Subcutaneous adipose tissue (tissue), 4 donors: ENCODE results near the gene B3GNT3. TPM values are rescaled to one million over a fixed set of nuclear protein-coding genes. Genes with fewer than 3 reads are reported as not detected.

Source experiments
- total RNA-seq, 4 donors: library from RNA; depleted of rRNA; stranded (reverse); fragments of >200 nt; gene quantifications; one replicate each; pipeline ENCODE4 v1.1.0, GENCODE V29; 2016
- TF ChIP-seq, protein P1 (sequence below): fragments of 450-650 bp; IDR thresholded peaks from one replicate; pipeline ENCODE4 v1.5.1; 2016; ENCODE audit warnings: low read depth, mild to moderate bottlenecking, control low read depth, antibody characterized with exemption, moderate library complexity

Gene B3GNT3
- total RNA-seq, 4 donors from 2014 or later: 1.1 TPM; not detected in 3

DNA sequence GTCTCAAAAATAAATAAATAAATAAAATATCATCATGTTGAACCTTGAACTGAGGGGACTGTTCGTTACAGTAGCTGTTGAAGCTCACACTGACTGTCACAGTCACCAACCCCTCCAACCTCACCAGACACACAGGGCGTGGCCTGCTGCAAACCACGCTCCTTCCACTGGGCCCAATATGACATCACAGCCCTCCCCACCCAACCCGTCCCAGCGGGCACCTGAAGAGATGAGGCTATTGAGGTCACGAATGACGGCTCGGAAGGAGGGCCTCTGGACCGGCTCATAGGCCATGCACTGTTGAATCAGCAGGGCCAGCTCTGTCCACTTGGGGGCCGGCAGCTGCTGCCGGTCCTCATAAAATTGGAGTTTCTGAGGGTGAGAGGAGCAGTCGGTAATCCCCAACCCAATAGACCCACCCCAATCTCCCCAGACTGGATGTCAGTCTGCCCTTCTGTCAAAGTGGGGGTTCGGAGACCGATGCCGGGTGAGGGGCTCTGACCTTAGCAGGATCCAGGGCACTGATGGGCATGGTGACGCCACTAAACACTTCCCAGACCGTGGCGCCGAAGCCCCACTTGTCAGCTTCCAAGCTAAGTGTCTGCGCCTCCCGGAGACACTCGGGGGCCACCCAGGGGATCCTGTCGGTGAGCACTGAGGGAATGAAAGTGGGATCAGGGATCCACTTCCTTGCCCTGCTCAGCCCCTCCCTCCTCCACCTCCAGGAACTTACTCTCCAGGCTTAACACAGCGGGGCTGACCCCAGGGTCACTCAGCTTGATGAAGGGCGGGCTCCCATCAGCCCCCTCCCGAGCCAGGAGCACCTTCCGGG, 39.6 kb downstream of the B3GNT3 start:
- TF ChIP-seq, protein P1, sequence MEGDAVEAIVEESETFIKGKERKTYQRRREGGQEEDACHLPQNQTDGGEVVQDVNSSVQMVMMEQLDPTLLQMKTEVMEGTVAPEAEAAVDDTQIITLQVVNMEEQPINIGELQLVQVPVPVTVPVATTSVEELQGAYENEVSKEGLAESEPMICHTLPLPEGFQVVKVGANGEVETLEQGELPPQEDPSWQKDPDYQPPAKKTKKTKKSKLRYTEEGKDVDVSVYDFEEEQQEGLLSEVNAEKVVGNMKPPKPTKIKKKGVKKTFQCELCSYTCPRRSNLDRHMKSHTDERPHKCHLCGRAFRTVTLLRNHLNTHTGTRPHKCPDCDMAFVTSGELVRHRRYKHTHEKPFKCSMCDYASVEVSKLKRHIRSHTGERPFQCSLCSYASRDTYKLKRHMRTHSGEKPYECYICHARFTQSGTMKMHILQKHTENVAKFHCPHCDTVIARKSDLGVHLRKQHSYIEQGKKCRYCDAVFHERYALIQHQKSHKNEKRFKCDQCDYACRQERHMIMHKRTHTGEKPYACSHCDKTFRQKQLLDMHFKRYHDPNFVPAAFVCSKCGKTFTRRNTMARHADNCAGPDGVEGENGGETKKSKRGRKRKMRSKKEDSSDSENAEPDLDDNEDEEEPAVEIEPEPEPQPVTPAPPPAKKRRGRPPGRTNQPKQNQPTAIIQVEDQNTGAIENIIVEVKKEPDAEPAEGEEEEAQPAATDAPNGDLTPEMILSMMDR: no peak

- TF ChIP-seq, protein P1: no peak
Observed at GRCh38 chr19:17835182-17836006, 40.5 kb downstream of the B3GNT3 start.

DNA sequence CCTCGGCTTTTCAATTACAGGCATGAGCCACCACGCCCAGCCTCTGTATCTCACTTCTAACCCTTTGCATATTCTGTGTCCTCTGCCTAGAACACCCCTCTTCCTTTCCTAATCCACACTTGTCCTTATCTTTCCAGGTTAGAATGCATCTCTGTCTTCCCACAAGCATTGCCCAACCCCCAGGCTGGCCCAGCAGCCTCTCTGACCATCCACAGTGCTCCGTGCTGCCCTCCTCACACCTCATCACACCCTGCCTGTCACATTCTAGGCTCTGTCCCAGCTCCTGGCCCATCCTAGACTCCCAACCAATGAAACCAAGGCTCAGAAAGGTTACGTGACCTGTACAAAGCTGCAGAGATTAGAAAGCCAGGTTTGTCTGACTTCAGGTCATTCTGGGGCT, 41.6 kb downstream of the B3GNT3 start:
- TF ChIP-seq, protein P1: no peak

GRCh38 chr19:17837972-17838371, 43.0 kb downstream of the B3GNT3 start:
- TF ChIP-seq, protein P1: no peak

DNA sequence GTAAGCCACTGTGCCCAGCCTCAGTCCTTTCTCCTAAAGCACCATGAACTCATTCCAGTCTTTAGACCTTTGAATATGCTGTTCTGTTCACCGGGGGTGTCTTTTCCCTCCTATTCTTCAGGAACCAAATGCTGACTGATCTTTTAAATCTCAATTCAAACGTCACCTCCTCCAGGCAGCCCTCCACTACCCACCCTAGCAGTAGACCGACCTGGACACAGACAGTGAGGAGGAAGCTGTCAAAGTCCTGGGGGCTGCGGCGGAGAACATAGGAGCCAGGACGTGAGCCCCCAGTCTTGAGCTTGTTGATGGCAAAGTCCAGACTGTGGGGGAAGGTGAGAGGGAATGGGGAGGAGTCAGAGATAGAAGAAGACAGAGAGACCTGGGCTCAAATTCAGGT, 45.1 kb downstream of the B3GNT3 start:
- TF ChIP-seq, protein P1: no peak

GRCh38 chr19:17841371-17841809, 46.5 kb downstream of the B3GNT3 start:
- TF ChIP-seq, protein P1: no peak
